Measurements from ENCODE around the gene SND1. TPM values are rescaled to one million over a fixed set of nuclear protein-coding genes. Genes with fewer than 3 reads are reported as not detected.

SND1 gene
- total RNA-seq, 1 donor = 202 TPM

DNA sequence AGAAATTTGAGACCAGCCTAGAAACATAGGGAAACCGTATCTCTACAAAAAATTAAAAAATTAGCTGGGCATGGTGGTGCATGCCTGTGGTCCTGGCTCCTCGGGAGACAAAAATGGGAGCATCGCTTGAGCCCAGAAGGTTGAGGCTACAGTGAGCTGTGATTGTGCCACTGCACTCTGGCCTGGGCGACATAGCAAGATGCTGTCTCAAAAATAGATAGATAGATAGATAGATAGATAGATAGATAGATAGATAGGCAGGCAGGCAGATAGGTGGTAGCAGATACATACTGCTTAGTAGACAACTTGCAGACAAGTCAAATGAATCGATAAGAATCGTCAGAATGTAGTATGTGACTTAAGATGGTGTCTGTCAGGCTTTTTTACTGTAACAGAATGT, 106.9 kb downstream of the SND1 start:
- DNase-seq (ENCODE audit: low read depth) = no peak
- H3K4me3 ChIP-seq (ENCODE audit: low read depth, low read length) = no peak overlapping the region
- TF ChIP-seq CTCF (IDR thresholded peaks at IDR 0.05; ENCODE audit: insufficient read depth, low read length) = no peak

- no peak for DNase-seq (ENCODE audit: low read depth)
- no peak for TF ChIP-seq CTCF (IDR thresholded peaks at IDR 0.05; ENCODE audit: insufficient read depth, low read length)
- H3K4me3 ChIP-seq (ENCODE audit: low read depth, low read length) = no peak overlapping the region
These were observed 108.0 kb downstream of the SND1 start for GRCh38 chr7:127759945-127760421.

GRCh38 chr7:127760436-127761031, 108.5 kb downstream of the SND1 start:
- no peak overlapping the region for H3K4me3 ChIP-seq (ENCODE audit: low read depth, low read length)

DNA sequence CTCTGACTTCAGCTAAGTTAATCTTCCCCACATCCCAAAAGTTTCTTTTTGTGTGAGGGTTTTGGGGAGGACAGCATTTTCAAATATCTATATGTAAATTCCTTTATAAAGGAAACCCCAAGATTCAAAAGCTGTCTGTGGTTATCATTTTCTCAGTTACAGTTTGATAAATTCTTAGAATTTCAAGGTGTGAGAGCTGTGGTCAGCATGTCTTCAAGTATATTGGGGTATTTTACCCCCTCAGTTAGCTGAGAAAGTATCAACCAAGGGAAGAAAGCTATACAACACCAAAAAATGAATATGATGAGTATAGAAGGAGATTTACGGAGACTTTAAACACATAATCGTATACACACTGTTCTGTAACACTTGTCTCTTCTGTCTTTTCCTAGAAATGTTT, 109.2 kb downstream of the SND1 start:
- no peak for DNase-seq (ENCODE audit: low read depth)
- no peak for TF ChIP-seq CTCF (IDR thresholded peaks at IDR 0.05; ENCODE audit: insufficient read depth, low read length)

More at GRCh38 chr7:127760436-127761031, 108.5 kb downstream of the SND1 start:
- no peak for DNase-seq (ENCODE audit: low read depth)
- no peak for TF ChIP-seq CTCF (IDR thresholded peaks at IDR 0.05; ENCODE audit: insufficient read depth, low read length)

GRCh38 chr7:127764681-127765080, 112.7 kb downstream of the SND1 start:
- TF ChIP-seq CTCF (IDR thresholded peaks at IDR 0.05; ENCODE audit: insufficient read depth, low read length) = no peak
- no peak overlapping the region for H3K4me3 ChIP-seq (ENCODE audit: low read depth, low read length)
- DNase-seq (ENCODE audit: low read depth) = no peak

More for the DNA sequence above, 109.2 kb downstream of the SND1 start:
- no peak overlapping the region for H3K4me3 ChIP-seq (ENCODE audit: low read depth, low read length)

GRCh38 chr7:127765150-127765549, 113.2 kb downstream of the SND1 start:
- H3K4me3 ChIP-seq (ENCODE audit: low read depth, low read length) = no peak overlapping the region
- DNase-seq (ENCODE audit: low read depth) = no peak
- TF ChIP-seq CTCF (IDR thresholded peaks at IDR 0.05; ENCODE audit: insufficient read depth, low read length) = no peak
